Measurements from ENCODE around the gene SESN3. TPM values are rescaled to one million over a fixed set of nuclear protein-coding genes. Genes with fewer than 3 reads are reported as not detected.

Gene SESN3
- total RNA-seq, 1 donor from 2014 or later, result 87.2 TPM

DNA sequence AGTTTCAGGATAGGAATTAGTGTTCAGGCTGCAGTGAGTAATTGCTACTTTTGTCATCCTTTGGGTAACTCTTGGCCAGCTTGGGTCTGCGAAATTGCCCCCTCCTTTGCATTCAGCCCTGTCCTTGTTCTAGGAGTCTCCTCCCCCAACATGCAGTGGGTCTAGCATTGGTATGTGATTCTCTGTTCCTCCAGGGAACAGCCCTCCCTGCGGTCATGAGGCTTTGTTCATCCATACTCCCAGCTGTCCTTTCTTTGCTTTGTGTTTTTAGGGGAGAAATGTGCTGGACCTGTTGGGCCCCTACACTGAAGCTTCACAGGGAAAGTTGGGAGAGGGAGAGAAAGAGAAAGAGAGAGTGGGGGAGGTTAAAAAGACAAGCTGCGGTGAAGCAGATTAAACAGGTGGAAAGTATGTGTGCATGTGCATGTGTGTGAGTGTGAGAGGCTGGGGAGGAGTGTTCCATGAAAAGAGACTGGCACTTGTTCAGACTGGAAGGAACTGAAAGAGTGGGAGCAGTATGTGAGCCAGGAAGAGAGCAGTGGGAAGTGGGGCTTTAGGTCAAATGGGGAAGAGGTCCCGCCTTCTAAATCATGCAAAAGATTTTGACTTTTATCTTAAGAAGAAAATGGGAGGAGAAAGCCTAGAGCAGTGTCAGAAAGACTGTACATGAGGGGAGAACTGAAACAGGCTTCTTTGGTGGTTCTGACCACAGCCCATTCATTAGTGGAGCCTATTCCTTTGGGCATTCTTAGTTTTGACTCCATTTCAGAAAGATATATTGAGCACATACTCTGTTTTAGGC lies 17.9 kb upstream of the SESN3 start:
- Mint-ChIP-seq H3K9me3 (no peaks in the 10 kb centered on the region), H3K4me3 (peak overlapping the region; percentile 73), H3K27me3 (no peaks in the 10 kb centered on the region), H3K27ac (peak overlapping the region; percentile 95), H3K36me3 (ENCODE audit: low read depth) (no peaks in the 10 kb centered on the region), H3K4me1 (peaks cover 59% of the 10 kb centered on the region)
- intact Hi-C loops (cut with micrococcal nuclease), result loop anchor here (1.0 kb wide), 3 partner anchors 8 to 47 kb away; no protein-coding TSS in a partner anchor
- POLR2A ChIA-PET, result interaction anchor here (0.7 to 12.0 kb wide), 6 partner anchors 14 to 914 kb away, joined by 3 to 357 read pairs (median 4); partner anchors contain the start of gene SESN3
- DNase-seq (no peak), ATAC-seq (ENCODE audit: low read depth) (peak; percentile 86)
- CTCF ChIA-PET, result interaction anchor here (2.1 kb wide), 1 partner anchor 17 kb away, joined by 8 read pairs; the partner anchor contains the start of gene SESN3
- TF ChIP-seq, protein P1, sequence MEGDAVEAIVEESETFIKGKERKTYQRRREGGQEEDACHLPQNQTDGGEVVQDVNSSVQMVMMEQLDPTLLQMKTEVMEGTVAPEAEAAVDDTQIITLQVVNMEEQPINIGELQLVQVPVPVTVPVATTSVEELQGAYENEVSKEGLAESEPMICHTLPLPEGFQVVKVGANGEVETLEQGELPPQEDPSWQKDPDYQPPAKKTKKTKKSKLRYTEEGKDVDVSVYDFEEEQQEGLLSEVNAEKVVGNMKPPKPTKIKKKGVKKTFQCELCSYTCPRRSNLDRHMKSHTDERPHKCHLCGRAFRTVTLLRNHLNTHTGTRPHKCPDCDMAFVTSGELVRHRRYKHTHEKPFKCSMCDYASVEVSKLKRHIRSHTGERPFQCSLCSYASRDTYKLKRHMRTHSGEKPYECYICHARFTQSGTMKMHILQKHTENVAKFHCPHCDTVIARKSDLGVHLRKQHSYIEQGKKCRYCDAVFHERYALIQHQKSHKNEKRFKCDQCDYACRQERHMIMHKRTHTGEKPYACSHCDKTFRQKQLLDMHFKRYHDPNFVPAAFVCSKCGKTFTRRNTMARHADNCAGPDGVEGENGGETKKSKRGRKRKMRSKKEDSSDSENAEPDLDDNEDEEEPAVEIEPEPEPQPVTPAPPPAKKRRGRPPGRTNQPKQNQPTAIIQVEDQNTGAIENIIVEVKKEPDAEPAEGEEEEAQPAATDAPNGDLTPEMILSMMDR (IDR thresholded peaks at IDR 0.05), result no peak

DNA sequence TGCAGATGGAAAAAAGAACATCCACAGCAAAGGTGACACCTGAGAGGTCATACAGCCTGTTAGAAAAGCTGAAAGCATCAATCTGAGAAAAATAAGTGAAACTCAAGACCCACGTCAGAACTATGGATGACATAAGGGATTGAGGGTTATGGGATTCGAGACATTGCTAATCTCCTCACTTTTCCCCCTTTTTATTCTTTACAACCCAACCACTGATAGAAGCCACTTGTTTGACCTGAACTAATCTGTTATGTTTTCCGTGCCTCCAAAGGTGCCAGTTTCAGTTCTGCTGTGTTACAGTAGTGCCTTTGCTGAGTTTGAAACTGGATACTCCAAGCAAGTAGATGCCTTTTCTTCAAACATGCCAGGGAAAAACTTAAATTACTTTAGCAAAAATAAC lies 16.9 kb upstream of the SESN3 start:
- intact Hi-C loops (cut with micrococcal nuclease), result no loop called here
- H3K36me3 Mint-ChIP-seq (ENCODE audit: low read depth), result no peaks in the 10 kb centered on the region
- ATAC-seq (ENCODE audit: low read depth) (no peak), DNase-seq (no peak)
- H3K9me3 Mint-ChIP-seq, result no peaks in the 10 kb centered on the region
- peak overlapping the region; percentile 48 for H3K4me3 Mint-ChIP-seq
- no peaks in the 10 kb centered on the region for H3K27me3 Mint-ChIP-seq
- TF ChIP-seq, protein P1 (IDR thresholded peaks at IDR 0.05), result no peak
- CTCF ChIA-PET, result interaction anchor here (2.1 kb wide), 1 partner anchor 16 kb away, joined by 8 read pairs; the partner anchor contains the start of gene SESN3
- POLR2A ChIA-PET, result interaction anchor here (0.6 to 12.0 kb wide), 5 partner anchors 13 to 915 kb away, joined by 3 to 357 read pairs (median 3); partner anchors contain the start of gene SESN3
- peak overlapping the region; percentile 53 for H3K27ac Mint-ChIP-seq
- H3K4me1 Mint-ChIP-seq, result peaks cover 55% of the 10 kb centered on the region

DNA sequence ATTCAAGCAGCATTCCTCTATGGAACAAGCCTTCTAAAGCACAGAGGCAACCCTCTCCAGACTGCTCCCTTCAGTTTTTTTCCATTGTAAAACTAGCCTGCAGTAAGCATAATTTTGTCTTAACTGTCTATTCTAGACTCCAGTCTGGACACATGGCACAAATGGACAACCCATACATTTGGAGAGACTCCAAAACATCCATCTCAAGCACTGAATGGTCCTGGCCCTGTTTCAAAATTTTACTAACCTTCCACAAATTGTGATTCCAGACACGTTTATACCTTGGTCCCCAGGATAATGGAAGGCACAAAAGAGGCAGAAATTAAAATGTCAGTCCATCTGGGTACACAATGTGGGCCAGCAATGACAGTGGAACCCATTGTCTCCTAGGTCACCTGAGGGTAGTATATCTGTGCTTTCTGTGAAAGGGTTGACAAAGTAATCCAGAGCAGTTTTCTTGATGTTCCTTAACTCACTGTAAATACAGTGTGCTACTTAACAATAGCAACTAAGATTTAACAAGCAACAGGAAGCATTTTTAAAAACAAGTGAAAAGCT lies 16.2 kb upstream of the SESN3 start:
- no peaks in the 10 kb centered on the region for H3K36me3 Mint-ChIP-seq (ENCODE audit: low read depth)
- ATAC-seq (ENCODE audit: low read depth), result no peak
- intact Hi-C loops (cut with micrococcal nuclease), result no loop called here
- H3K9me3 Mint-ChIP-seq, result no peaks in the 10 kb centered on the region
- H3K4me3 Mint-ChIP-seq, result no peak overlapping the region
- ChIA-PET CTCF (interaction anchor here (2.1 kb wide), 1 partner anchor 15 kb away, joined by 8 read pairs; the partner anchor contains the start of gene SESN3), POLR2A (interaction anchor here (0.6 to 12.0 kb wide), 2 partner anchors 16 to 32 kb away, joined by 11 to 357 read pairs; partner anchors contain the start of gene SESN3)
- TF ChIP-seq, protein P1 (IDR thresholded peaks at IDR 0.05), result no peak
- no peak for DNase-seq
- H3K27me3 Mint-ChIP-seq, result no peaks in the 10 kb centered on the region
- H3K27ac Mint-ChIP-seq, result peak overlapping the region; percentile 41
- peaks cover 54% of the 10 kb centered on the region for H3K4me1 Mint-ChIP-seq

DNA sequence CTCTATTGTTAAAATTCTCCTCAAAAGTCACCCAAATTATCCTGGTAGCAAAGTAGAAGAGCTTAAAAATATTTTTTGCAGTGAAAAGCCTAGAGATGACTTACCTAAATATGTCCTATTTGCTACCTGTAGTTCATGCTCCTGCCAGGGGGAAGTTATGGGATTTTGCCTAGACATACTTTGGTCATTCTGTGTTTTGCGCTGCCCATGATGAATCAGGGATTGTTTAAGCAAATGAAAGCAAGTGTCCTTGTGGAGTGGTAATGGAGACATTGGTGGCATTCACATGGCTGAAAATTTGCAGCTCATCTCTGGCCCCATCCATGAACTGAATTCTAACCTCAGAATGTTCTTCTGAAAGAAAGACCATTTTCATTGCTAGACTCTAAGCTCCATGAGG lies 14.6 kb upstream of the SESN3 start:
- TF ChIP-seq, protein P1 (IDR thresholded peaks at IDR 0.05), result no peak
- POLR2A ChIA-PET, result interaction anchor here (0.6 to 6.5 kb wide), 4 partner anchors 8 to 539 kb away, joined by 3 to 81 read pairs (median 12); partner anchors contain the start of gene SESN3
- CTCF ChIA-PET, result interaction anchor here (1.3 kb wide), 1 partner anchor 51 kb away, joined by 3 read pairs; no protein-coding TSS in a partner anchor
- H3K9me3 Mint-ChIP-seq, result no peaks in the 10 kb centered on the region
- no peaks in the 10 kb centered on the region for H3K27me3 Mint-ChIP-seq
- H3K4me3 Mint-ChIP-seq, result no peak overlapping the region
- H3K4me1 Mint-ChIP-seq, result peaks cover 64% of the 10 kb centered on the region
- H3K27ac Mint-ChIP-seq, result peak overlapping the region; percentile 73
- intact Hi-C loops (cut with micrococcal nuclease), result no loop called here
- H3K36me3 Mint-ChIP-seq (ENCODE audit: low read depth), result no peaks in the 10 kb centered on the region
- DNase-seq (no peak), ATAC-seq (ENCODE audit: low read depth) (no peak)

All from activated B cell treated with CpG ODN at 0.5 μM for 24 hours (primary cell).